ENCODE measurements around the gene SLC37A1.

SLC37A1 gene

DNA sequence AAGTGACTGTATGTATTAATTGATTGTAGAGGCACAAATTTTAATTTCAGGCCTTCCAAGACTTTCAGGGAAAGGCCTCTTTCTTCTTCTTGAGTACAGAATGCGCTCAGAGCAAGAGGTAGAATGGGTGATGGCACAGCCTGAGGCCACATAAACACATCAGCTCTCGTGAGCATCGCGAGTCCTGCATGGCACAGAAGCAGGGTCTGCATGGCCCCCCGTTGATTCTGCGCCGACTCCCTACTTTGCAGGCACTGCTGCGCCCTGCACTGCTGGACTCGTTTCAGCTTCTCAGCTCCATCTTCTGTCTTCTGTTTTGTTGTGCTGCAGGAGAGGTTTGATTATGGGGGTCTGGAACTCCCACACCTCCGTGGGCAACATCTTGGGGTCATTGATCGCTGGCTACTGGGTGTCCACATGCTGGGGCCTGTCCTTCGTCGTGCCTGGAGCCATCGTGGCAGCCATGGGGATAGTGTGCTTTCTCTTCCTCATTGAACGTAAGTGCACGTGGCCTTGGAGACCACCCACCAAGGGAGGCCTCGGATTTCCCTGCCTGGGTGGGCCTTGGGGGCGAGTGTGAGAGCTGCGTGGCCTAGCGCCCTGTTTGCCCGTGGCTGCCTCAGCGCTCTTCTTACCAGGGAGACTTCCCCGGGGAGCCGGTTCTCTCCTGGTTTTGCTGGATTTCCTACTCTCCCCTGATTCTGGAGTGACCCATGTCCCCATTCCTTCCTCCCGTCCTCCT, 29.6 kb downstream of the SLC37A1 start:
- no peaks in the 10 kb centered on the region for H3K9me3 ChIP-seq (ENCODE audit: insufficient read depth, low read length, severe bottlenecking)
- no peaks in the 10 kb centered on the region for H3K79me2 ChIP-seq (ENCODE audit: insufficient read depth, low read length)
- no peaks in the 10 kb centered on the region for H3K4me1 ChIP-seq (ENCODE audit: insufficient read depth, low read length)
- H4K20me1 ChIP-seq (ENCODE audit: insufficient read depth, low read length) = 0 out of 2 replicates have a peak, but pooled peaks cover 5% of the 10 kb centered on the region
- H3K27me3 ChIP-seq (ENCODE audit: insufficient read depth, low read length, poor library complexity) = no peaks in the 10 kb centered on the region
- no peak for ATAC-seq (ENCODE audit: insufficient read depth, low read depth)
- TF ChIP-seq, protein P1, sequence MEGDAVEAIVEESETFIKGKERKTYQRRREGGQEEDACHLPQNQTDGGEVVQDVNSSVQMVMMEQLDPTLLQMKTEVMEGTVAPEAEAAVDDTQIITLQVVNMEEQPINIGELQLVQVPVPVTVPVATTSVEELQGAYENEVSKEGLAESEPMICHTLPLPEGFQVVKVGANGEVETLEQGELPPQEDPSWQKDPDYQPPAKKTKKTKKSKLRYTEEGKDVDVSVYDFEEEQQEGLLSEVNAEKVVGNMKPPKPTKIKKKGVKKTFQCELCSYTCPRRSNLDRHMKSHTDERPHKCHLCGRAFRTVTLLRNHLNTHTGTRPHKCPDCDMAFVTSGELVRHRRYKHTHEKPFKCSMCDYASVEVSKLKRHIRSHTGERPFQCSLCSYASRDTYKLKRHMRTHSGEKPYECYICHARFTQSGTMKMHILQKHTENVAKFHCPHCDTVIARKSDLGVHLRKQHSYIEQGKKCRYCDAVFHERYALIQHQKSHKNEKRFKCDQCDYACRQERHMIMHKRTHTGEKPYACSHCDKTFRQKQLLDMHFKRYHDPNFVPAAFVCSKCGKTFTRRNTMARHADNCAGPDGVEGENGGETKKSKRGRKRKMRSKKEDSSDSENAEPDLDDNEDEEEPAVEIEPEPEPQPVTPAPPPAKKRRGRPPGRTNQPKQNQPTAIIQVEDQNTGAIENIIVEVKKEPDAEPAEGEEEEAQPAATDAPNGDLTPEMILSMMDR (IDR thresholded peaks at IDR 0.05; ENCODE audit: borderline replicate concordance, extremely low read depth, low read length, poor library complexity, severe bottlenecking) = no peak
- no peak for TF ChIP-seq EZH2 (IDR thresholded peaks at IDR 0.05; ENCODE audit: borderline replicate concordance, low read depth, low read length, severe bottlenecking)
- H3K27ac ChIP-seq (ENCODE audit: low read length) = no peak overlapping the region
- no peak for DNase-seq
- H3K9ac ChIP-seq (ENCODE audit: low read depth, low read length) = no peak overlapping the region
- H3K4me3 ChIP-seq (ENCODE audit: low read depth in 1 of 2, low read length in 2 of 2) = no peak overlapping the region
- no peaks in the 10 kb centered on the region; the same call in 1 of the 2 replicates for H3K36me3 ChIP-seq (ENCODE audit: insufficient read depth, low read length)
- no peak overlapping the region for H2AFZ ChIP-seq (ENCODE audit: low read depth, low read length)
- no peak overlapping the region for H3K4me2 ChIP-seq (ENCODE audit: insufficient read depth, low read length)

GRCh38 chr21:42544544-42544943, 30.9 kb downstream of the SLC37A1 start:
- Histone ChIP-seq H3K79me2 (ENCODE audit: insufficient read depth, low read length) (no peaks in the 10 kb centered on the region), H3K4me1 (ENCODE audit: insufficient read depth, low read length) (no peaks in the 10 kb centered on the region), H3K9ac (ENCODE audit: low read depth, low read length) (no peak overlapping the region), H2AFZ (ENCODE audit: low read depth, low read length) (no peak overlapping the region), H3K4me2 (ENCODE audit: insufficient read depth, low read length) (no peak overlapping the region), H3K9me3 (ENCODE audit: insufficient read depth, low read length, severe bottlenecking) (no peaks in the 10 kb centered on the region), H3K27ac (ENCODE audit: low read length) (no peak overlapping the region), H3K27me3 (ENCODE audit: insufficient read depth, low read length, poor library complexity) (no peaks in the 10 kb centered on the region), H3K36me3 (ENCODE audit: insufficient read depth, low read length) (no peaks in the 10 kb centered on the region; the same call in 1 of the 2 replicates), H4K20me1 (ENCODE audit: insufficient read depth, low read length) (0 out of 2 replicates have a peak, but pooled peaks cover 5% of the 10 kb centered on the region), H3K4me3 (ENCODE audit: low read depth in 1 of 2, low read length in 2 of 2) (no peak overlapping the region)
- no peak for ATAC-seq (ENCODE audit: insufficient read depth, low read depth)
- DNase-seq = no peak
- TF ChIP-seq, protein P1 (IDR thresholded peaks at IDR 0.05; ENCODE audit: borderline replicate concordance, extremely low read depth, low read length, poor library complexity, severe bottlenecking) = no peak
- no peak for TF ChIP-seq EZH2 (IDR thresholded peaks at IDR 0.05; ENCODE audit: borderline replicate concordance, low read depth, low read length, severe bottlenecking)

DNA sequence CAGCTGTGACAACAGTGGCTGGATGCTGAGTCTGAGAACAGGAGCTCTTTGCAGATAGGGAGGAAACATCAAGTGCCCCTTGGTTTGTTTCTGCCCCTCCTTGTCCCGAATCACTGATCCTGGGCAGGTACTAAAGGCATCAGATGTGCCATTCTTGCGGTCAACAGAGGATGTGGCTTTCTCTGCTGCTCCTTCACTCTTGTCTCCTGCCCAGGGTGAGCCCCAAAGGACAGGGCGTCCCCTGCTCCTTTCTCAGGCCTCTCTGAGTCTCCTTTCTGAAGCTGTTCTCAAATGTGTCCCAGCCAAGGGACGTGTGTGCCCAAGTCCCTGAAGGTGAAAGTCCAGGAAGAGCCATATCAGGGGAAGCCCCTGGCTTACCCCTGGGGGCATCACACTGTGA, 31.7 kb downstream of the SLC37A1 start:
- Histone ChIP-seq H3K4me3 (ENCODE audit: low read depth in 1 of 2, low read length in 2 of 2) (no peak overlapping the region), H3K36me3 (ENCODE audit: insufficient read depth, low read length) (no peaks in the 10 kb centered on the region; the same call in 1 of the 2 replicates), H3K4me2 (ENCODE audit: insufficient read depth, low read length) (no peak overlapping the region), H3K4me1 (ENCODE audit: insufficient read depth, low read length) (no peaks in the 10 kb centered on the region), H2AFZ (ENCODE audit: low read depth, low read length) (no peak overlapping the region), H3K27me3 (ENCODE audit: insufficient read depth, low read length, poor library complexity) (no peaks in the 10 kb centered on the region), H3K9ac (ENCODE audit: low read depth, low read length) (no peak overlapping the region), H3K27ac (ENCODE audit: low read length) (no peak overlapping the region), H4K20me1 (ENCODE audit: insufficient read depth, low read length) (0 out of 2 replicates have a peak, but pooled peaks cover 5% of the 10 kb centered on the region), H3K79me2 (ENCODE audit: insufficient read depth, low read length) (no peaks in the 10 kb centered on the region), H3K9me3 (ENCODE audit: insufficient read depth, low read length, severe bottlenecking) (no peaks in the 10 kb centered on the region)
- ATAC-seq (ENCODE audit: insufficient read depth, low read depth) = no peak
- DNase-seq = no peak
- TF ChIP-seq EZH2 (IDR thresholded peaks at IDR 0.05; ENCODE audit: borderline replicate concordance, low read depth, low read length, severe bottlenecking) = no peak
- TF ChIP-seq, protein P1 (IDR thresholded peaks at IDR 0.05; ENCODE audit: borderline replicate concordance, extremely low read depth, low read length, poor library complexity, severe bottlenecking) = no peak
